ENCODE results near the gene LRRC8D.

LRRC8D gene

DNA sequence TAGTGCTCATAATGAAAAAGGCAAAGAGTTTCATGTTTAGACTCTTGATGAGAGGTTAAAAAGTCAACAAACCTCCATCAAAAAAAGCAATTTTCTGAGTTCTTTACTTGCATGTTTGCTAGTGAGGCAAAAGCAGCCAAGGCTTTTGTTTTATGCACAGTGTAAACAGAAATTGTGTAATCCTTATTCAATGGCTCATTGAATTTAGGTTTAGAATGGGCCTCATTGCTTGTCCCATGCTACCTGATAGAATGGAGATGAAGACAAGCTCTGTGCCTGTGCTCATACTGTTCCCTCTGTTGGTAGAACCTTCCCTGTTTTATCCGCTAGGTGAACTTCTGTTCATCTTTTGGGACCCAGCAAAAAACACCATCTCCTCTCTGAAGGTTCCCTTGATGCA is 10.0 kb upstream of the LRRC8D start:
- TF ChIP-seq, protein P1, sequence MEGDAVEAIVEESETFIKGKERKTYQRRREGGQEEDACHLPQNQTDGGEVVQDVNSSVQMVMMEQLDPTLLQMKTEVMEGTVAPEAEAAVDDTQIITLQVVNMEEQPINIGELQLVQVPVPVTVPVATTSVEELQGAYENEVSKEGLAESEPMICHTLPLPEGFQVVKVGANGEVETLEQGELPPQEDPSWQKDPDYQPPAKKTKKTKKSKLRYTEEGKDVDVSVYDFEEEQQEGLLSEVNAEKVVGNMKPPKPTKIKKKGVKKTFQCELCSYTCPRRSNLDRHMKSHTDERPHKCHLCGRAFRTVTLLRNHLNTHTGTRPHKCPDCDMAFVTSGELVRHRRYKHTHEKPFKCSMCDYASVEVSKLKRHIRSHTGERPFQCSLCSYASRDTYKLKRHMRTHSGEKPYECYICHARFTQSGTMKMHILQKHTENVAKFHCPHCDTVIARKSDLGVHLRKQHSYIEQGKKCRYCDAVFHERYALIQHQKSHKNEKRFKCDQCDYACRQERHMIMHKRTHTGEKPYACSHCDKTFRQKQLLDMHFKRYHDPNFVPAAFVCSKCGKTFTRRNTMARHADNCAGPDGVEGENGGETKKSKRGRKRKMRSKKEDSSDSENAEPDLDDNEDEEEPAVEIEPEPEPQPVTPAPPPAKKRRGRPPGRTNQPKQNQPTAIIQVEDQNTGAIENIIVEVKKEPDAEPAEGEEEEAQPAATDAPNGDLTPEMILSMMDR (IDR thresholded peaks at IDR 0.05) = no peak

DNA sequence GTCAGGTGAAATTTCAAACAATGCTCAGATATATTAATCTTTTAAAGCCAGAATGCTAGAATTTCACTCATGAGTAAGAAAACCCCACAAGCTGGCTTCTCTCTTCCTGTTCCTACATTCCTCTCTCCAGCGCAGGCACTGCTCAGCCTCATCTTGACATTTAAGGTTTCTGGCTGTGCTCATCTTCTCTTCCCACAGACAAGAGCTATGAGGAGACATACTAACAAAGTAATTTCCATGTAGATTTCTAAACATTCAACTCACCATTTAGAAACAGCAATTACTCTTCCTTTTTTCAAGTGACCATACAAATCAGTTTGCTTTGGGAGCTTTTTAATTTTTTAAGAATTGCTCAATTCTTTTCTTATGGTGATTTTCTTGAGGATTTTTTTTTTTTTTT is 7.8 kb upstream of the LRRC8D start:
- TF ChIP-seq, protein P1 (IDR thresholded peaks at IDR 0.05) = no peak

- TF ChIP-seq, protein P1 (IDR thresholded peaks at IDR 0.05) = no peak
Measured at GRCh38 chr1:89815040-89815439, 5.8 kb upstream of the LRRC8D start.

DNA sequence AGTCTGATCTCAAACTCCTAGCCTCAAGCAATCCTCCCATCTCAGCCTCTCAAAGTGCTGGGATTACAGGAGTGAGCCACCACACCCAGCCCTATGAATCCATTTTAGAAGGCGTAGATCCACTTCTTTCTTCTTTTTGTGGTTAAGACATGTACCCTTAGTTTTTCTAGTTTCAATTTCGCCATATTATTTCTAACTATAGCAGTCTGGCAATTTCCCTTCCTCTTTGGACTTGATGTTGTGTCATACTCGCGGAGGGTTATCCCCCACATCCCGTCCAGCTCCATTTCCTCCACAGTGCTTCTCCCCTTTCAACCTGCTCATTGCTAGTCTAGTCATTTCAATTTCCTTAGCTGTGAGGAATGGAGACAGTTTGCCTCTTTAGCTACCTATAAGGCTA is 5.2 kb upstream of the LRRC8D start:
- TF ChIP-seq, protein P1 (IDR thresholded peaks at IDR 0.05) = no peak

DNA sequence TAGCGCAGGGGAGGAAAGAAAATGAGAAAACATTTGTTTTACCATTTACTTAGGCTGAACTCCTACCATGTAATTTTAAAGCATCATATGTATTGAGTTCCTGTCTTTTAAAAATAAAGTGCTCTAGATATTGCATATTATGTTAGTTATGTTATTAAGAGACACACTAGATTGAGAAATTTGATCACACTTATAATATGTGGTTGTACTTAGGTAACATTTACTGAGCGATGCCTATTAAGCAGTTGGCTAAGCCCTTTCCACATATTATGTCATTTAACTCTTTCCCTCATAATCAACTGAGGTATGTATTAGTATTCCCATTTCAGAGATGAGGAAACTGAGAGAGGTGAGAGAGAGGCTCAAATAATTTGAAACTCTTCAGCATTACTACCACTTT is 4.5 kb upstream of the LRRC8D start:
- TF ChIP-seq, protein P1 (IDR thresholded peaks at IDR 0.05) = no peak

- TF ChIP-seq, protein P1 (IDR thresholded peaks at IDR 0.05) = no peak
Measured at GRCh38 chr1:89821322-89822108, 683 bp downstream of the LRRC8D start.

GRCh38 chr1:89822109-89822962 is 1.5 kb downstream of the LRRC8D start:
- TF ChIP-seq, protein P1 (IDR thresholded peaks at IDR 0.05) = no peak

Data from LNCAP (cell line).